Measurements from ENCODE around the gene PSMB5. TPM values are rescaled to one million over a fixed set of nuclear protein-coding genes. Genes with fewer than 3 reads are reported as not detected.

PSMB5 gene
- total RNA-seq, 4 donors from 2014 or later: 135 to 155 (median 145) TPM

DNA sequence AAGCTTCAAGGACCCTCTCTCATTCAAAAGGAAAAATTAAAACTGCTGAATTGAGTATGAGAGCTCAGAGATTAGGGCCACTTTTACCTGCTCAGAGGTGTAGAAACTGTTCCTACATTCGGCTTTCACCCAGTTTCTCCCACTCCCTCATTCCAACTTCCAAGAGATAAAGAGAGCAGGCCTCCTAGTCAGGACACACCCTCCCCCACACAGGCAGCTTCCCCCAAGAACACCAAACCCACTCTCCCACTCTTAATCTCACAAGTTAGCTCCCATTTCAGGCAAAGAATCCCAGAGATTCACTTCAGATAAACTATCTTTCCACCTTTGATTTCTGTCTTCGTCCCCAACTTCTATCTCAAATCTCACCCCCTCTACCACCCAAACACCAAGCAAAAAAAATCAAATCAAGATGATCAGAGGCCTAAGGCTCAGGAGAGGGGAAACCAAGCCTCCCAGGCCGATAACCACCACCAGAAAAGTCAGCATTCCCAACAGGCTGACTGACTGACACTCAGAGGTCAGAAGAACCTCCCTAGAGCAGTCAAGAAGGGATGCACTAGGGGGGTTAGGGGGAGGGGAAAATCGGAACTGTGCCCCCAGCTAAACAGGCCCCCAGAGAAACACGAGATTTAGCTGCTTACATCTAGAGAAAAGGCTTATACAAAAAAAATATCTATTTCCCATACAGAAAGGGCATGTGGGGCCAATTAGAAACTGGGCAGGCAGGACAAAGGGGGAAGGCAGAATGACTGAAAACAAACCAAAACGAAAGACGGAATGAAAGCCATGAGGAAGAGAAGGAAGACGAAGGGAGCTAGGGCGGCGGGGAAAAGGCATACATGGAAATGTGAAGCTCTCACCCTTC lies 35.8 kb upstream of the PSMB5 start:
- TF ChIP-seq EP300 (IDR thresholded peaks at IDR 0.05) (no peak), POLR2AphosphoS5 (IDR thresholded peaks at IDR 0.05) (no peak), POLR2A (IDR thresholded peaks at IDR 0.05; ENCODE audit: low read depth) (no peak)
- TF ChIP-seq, protein P1, sequence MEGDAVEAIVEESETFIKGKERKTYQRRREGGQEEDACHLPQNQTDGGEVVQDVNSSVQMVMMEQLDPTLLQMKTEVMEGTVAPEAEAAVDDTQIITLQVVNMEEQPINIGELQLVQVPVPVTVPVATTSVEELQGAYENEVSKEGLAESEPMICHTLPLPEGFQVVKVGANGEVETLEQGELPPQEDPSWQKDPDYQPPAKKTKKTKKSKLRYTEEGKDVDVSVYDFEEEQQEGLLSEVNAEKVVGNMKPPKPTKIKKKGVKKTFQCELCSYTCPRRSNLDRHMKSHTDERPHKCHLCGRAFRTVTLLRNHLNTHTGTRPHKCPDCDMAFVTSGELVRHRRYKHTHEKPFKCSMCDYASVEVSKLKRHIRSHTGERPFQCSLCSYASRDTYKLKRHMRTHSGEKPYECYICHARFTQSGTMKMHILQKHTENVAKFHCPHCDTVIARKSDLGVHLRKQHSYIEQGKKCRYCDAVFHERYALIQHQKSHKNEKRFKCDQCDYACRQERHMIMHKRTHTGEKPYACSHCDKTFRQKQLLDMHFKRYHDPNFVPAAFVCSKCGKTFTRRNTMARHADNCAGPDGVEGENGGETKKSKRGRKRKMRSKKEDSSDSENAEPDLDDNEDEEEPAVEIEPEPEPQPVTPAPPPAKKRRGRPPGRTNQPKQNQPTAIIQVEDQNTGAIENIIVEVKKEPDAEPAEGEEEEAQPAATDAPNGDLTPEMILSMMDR (IDR thresholded peaks at IDR 0.05): no peak
- H3K27me3 ChIP-seq: no peaks in the 10 kb centered on the region
- no peak for DNase-seq (ENCODE audit: extremely low spot score)
- peaks cover 29 to 54% (median 49%) of the 10 kb centered on the region in 4 donors for H3K4me1 ChIP-seq
- WGBS: 12% methylated on average over 10 of the region's 10 CpGs
- peaks cover 35 to 70% (median 67%) of the 10 kb centered on the region in 4 donors for H3K36me3 ChIP-seq
- H3K4me3 ChIP-seq: peak overlapping the region; percentile 62 to 66 (median 63)
- intact Hi-C loops (cut with DNase I): no loop called here
- H3K9me3 ChIP-seq: no peaks in the 10 kb centered on the region
- peak overlapping the region; percentile 77 to 88 (median 84) for H3K27ac ChIP-seq (replicated peaks in 1 of 4)

DNA sequence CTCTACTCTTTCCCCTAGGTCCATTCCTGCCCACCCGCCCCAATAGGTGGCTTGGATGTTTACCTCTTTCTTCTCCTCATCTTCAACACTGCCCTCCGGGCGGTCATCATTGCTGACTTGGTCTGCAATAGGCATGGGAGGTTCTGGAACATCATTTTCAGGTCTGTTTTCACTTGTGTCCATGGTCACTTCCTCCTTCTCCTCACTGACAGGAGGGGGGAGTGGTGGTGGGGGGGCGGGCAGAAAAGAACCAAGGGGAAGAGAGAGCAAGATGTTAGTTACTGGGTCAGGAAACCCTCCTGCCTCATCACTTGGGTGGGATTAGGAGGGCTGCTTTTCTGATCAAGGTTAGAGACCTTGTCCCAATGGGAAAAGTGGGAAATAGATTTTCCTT lies 34.7 kb upstream of the PSMB5 start:
- H3K4me3 ChIP-seq: no peak overlapping the region
- intact Hi-C loops (cut with DNase I): no loop called here
- no peaks in the 10 kb centered on the region for H3K9me3 ChIP-seq
- peak overlapping the region in 3 of 4 donors; percentile 29 to 88 (median 86) for H3K27ac ChIP-seq (replicated peaks in 1 of 4)
- DNase-seq (ENCODE audit: extremely low spot score): no peak
- peaks cover 25 to 70% (median 66%) of the 10 kb centered on the region in 4 donors for H3K36me3 ChIP-seq
- H3K27me3 ChIP-seq: no peaks in the 10 kb centered on the region
- TF ChIP-seq POLR2A (IDR thresholded peaks at IDR 0.05; ENCODE audit: low read depth): no peak
- TF ChIP-seq POLR2AphosphoS5 (IDR thresholded peaks at IDR 0.05): no peak
- no peak for TF ChIP-seq EP300 (IDR thresholded peaks at IDR 0.05)
- TF ChIP-seq, protein P1 (IDR thresholded peaks at IDR 0.05): no peak
- peaks cover 29 to 54% (median 49%) of the 10 kb centered on the region in 4 donors for H3K4me1 ChIP-seq
- WGBS: 76% methylated on average over 4 of the region's 4 CpGs

DNA sequence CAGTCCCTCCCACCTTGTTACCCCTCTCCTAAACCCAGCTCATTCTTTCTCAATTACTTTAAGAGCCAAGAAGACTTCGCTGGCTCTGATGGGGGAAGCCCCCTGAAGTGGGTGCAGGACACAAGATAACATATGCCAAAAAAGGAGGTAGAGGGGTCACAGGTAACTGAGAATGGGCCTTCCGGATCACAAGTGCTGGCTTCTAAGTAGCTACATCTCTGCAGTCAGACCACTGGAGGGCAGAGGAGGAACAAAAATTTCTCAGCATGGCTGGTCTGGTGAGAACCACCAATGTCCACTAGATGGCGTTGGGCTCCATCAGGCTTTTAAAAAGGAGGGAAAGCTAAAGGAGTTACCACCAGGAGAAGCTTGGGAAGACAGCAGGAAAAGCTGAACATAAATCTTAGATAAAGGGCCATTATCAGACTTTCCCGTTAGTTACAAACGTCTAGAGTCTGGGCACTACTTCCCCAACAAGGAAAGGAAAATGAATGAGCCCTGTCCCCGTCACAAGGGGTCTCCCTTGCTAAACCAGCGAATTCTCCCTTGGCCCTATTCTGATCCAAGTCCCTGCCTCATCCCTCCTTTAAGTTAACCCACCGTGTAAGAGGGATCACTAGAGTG lies 34.2 kb upstream of the PSMB5 start:
- no peaks in the 10 kb centered on the region for H3K27me3 ChIP-seq
- DNase-seq (ENCODE audit: extremely low spot score): no peak
- peaks cover 29 to 54% (median 49%) of the 10 kb centered on the region in 4 donors for H3K4me1 ChIP-seq
- H3K27ac ChIP-seq (replicated peaks in 1 of 4): peak overlapping the region; percentile 8 to 88 (median 58)
- 25% methylated on average over 8 of the region's 8 CpGs for WGBS
- no peak for TF ChIP-seq EP300 (IDR thresholded peaks at IDR 0.05)
- TF ChIP-seq POLR2AphosphoS5 (IDR thresholded peaks at IDR 0.05): peak; percentile 47 to 65
- TF ChIP-seq, protein P1 (IDR thresholded peaks at IDR 0.05): peak in 2 of 3 experiments; percentile 97 to 98
- TF ChIP-seq POLR2A (IDR thresholded peaks at IDR 0.05; ENCODE audit: low read depth): no peak
- H3K36me3 ChIP-seq: peaks cover 25 to 70% (median 66%) of the 10 kb centered on the region in 4 donors
- H3K9me3 ChIP-seq: no peaks in the 10 kb centered on the region
- H3K4me3 ChIP-seq: no peak overlapping the region
- intact Hi-C loops (cut with DNase I): no loop called here

DNA sequence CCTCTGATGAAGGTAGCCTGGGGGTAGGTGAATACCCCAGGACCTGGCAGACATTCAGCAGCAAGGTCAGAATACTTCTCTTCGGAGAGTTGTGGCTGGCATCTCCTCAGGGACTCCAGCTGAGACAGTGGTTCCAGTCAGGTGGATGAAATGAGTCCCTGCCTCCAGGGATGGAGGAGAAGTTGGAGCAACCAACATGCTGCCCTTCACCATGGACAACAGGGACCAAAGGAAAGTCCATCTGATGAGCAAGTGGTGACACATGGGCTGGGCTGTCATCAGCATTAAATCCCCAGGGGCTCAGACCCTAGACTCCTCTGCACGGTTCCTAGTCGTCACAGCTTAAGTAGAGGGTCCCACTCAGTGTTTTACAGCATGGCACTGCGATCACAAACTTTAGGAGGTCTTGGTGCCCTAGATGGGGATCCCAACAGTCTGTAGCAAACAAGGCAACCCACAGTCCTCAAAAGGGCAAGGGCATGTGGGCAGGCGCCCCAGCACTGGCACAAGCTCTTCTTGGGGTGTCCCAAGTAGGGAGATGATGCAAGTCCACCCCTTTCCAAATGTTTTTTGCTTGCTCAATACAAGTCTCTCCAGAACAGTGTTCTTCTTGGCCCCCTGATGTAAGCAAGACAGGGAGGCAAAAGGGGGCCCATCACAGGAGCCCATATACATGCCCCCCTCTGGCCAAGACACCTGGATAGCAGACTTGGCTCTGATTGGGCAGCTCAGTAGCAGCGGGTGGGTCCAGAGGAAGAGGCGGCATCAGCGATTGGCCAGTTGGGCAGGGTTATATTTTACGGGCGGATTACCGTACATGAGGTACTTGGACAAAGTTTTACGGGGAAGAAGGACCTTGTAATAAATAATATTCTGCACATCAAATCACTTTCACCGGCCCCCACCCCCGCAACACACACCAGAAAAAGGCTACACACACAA lies 33.4 kb upstream of the PSMB5 start:
- Histone ChIP-seq H3K4me1 (peaks cover 25 to 51% (median 48%) of the 10 kb centered on the region in 4 donors), H3K4me3 (no peak overlapping the region), H3K27me3 (no peaks in the 10 kb centered on the region), H3K27ac (replicated peaks in 1 of 4) (peak overlapping the region in 3 of 4 donors; percentile 6 to 88 (median 8)), H3K36me3 (peaks cover 28 to 70% (median 66%) of the 10 kb centered on the region in 4 donors), H3K9me3 (no peaks in the 10 kb centered on the region)
- 81% methylated on average over 13 of the region's 14 CpGs for WGBS
- no peak for DNase-seq (ENCODE audit: extremely low spot score)
- TF ChIP-seq EP300 (IDR thresholded peaks at IDR 0.05) (no peak), POLR2AphosphoS5 (IDR thresholded peaks at IDR 0.05) (no peak), POLR2A (IDR thresholded peaks at IDR 0.05; ENCODE audit: low read depth) (no peak)
- TF ChIP-seq, protein P1 (IDR thresholded peaks at IDR 0.05): no peak
- intact Hi-C loops (cut with DNase I): no loop called here

All from esophagus muscularis mucosa (tissue), 4 donors.